Esophagus muscularis mucosa (tissue), 4 donors: ENCODE measurements around the gene CD33. TPM values are rescaled to one million over a fixed set of nuclear protein-coding genes. Genes with fewer than 3 reads are reported as not detected.

ENCODE experiments used
- DNase-seq: peaks from one replicate; pipeline ENCODE4 v3.0.0-alpha.2; 2017; ENCODE audit errors: extremely low spot score
- H3K27ac ChIP-seq, 4 donors: fragments of 200-600 bp; sonication (generic); replicated peaks in 1 of 4; 1 replicate in 3 of 4; 2 replicates in 1 of 4; pipeline ENCODE4 v1.5.1; 2016 to 2019; ENCODE audit warnings: mild to moderate bottlenecking in 1 of 4
- H3K27me3 ChIP-seq, 4 donors: fragments of 200-600 bp; sonication (generic); one replicate each; pipeline versions ENCODE4 v1.5.1 to v1.6.0; 2016 to 2019
- H3K36me3 ChIP-seq, 4 donors: fragments of 200-600 bp; sonication (generic); one replicate each; pipeline ENCODE4 v1.5.1; 2016 to 2019
- H3K4me1 ChIP-seq, 4 donors: fragments of 200-600 bp; sonication (generic); one replicate each; pipeline ENCODE4 v1.5.1; 2016 to 2019
- H3K4me3 ChIP-seq, 4 donors: fragments of 200-600 bp; sonication (generic); 1 replicate in 2 of 4; 2 replicates in 2 of 4; pipeline ENCODE4 v1.5.1; 2016 to 2019; ENCODE audit warnings: mild to moderate bottlenecking in 4 of 4, moderate library complexity in 1 of 4
- H3K9me3 ChIP-seq, 4 donors: fragments of 200-600 bp; sonication (generic); 1 replicate in 3 of 4; 2 replicates in 1 of 4; pipeline ENCODE4 v1.5.1; 2016 to 2019
- CTCF ChIP-seq, 3 experiments: fragments of 200-600 bp in 2 of 3; fragments of 450-650 bp in 1 of 3; sonication (generic) in 2 of 3; IDR thresholded peaks; one replicate each; pipeline ENCODE4 v1.5.1; 2017 to 2019; ENCODE audit warnings: antibody characterized with exemption in 3 of 3, mild to moderate bottlenecking in 2 of 3, moderate library complexity in 1 of 3
- EP300 ChIP-seq: sonication (generic); formaldehyde crosslinking; IDR thresholded peaks from one replicate; pipeline ENCODE4 v1.6.1; 2017; ENCODE audit warnings: antibody characterized with exemption
- POLR2A ChIP-seq: fragments of 450-650 bp; IDR thresholded peaks from one replicate; pipeline ENCODE4 v1.6.1; 2017; ENCODE audit warnings: antibody characterized with exemption, moderate library complexity, mild to moderate bottlenecking, low read depth
- POLR2AphosphoS5 ChIP-seq, 2 donors: sonication (generic); formaldehyde crosslinking; IDR thresholded peaks; one replicate each; pipeline ENCODE4 v1.6.1; 2017; ENCODE audit warnings: antibody characterized with exemption in 2 of 2
- WGBS: methylation state at CpG from one replicate; pipeline ENCODE4 v1.1.5; 2018; 5-methylcytosine and 5-hydroxymethylcytosine counted together
- intact Hi-C: fragments of 100-400 bp; cut with DNase I; formaldehyde crosslinking; loops from one replicate; pipeline ENCODE4 v1.15.1; 2023
- total RNA-seq, 4 donors: library from RNA; depleted of rRNA; stranded (reverse); fragments of >200 nt; gene quantifications; one replicate each; pipeline versions ENCODE4 v1.1.0 to v1.2.1, GENCODE V29; 2016

CD33 gene
- total RNA-seq, 4 donors from 2014 or later: 3.0 to 9.9 (median 5.5) TPM

DNA sequence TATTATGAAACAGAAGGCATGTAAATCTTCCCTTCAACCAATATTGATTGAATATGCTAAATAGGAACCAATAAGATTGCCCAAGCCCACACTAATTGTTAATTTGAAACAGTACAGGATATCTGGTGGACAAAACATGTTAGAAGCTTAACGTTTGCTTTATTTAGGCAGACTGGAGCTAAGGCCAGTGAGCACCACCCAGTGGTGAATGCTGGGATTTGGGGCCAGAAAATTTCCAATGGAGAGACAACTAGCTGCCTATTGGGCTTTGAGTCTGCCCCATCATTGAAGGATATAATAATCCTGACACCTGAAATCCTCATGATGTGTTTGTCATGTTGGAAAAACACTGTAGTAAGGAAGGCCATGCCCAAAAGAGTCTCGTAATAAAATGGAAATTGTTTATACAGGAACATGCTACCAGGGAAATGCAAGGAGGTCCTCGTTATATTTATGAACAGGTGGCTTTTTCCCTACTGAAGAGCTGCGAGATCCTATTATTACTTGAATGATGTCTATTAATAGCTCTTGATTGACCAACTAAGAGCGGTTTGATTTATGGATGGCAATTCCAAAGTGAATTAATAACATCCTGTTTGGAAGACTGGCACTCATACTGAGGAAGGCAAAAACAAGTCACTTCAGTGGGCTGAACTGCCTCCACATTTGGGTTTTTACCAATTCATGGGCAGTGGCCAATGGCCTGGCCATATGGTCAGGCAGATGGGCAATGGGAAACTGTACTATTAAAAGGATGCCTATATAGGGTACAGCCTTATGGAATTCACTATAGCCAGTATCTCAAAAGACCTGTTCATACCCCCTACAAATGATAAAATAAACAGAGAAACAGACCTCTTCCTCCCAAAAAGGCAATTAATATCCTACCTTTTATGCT is 34.7 kb downstream of the CD33 start:
- TF ChIP-seq CTCF (IDR thresholded peaks at IDR 0.05) (peak in 2 of 3 experiments; percentile 22 to 39), EP300 (no peak)
- H3K4me3 ChIP-seq: no peak overlapping the region
- H3K9me3 ChIP-seq: no peaks in the 10 kb centered on the region
- no peak for DNase-seq
- H3K36me3 ChIP-seq: no peaks in the 10 kb centered on the region
- 27% methylated on average over 5 of the region's 5 CpGs for WGBS
- H3K27me3 ChIP-seq: peaks cover 0 to 23% (median 0%) of the 10 kb centered on the region in 4 donors
- no peak overlapping the region for H3K27ac ChIP-seq
- no peaks in the 10 kb centered on the region for H3K4me1 ChIP-seq
- intact Hi-C loops: no loop called here

GRCh38 chr19:51263808-51264207 is 38.9 kb downstream of the CD33 start:
- intact Hi-C loops: no loop called here
- Histone ChIP-seq H3K4me3 (no peak overlapping the region), H3K27me3 (peaks cover 0 to 26% (median 0%) of the 10 kb centered on the region in 4 donors), H3K27ac (no peak overlapping the region), H3K36me3 (no peaks in the 10 kb centered on the region), H3K9me3 (no peaks in the 10 kb centered on the region), H3K4me1 (no peaks in the 10 kb centered on the region)
- 76% methylated on average over 4 of the region's 4 CpGs for WGBS
- TF ChIP-seq CTCF (IDR thresholded peaks at IDR 0.05) (no peak), POLR2A (no peak), POLR2AphosphoS5 (IDR thresholded peaks at IDR 0.05) (no peak), EP300 (no peak)
- DNase-seq: no peak

- WGBS: 66% methylated on average over 11 of the region's 26 CpGs
- TF ChIP-seq EP300 (no peak), POLR2A (no peak), POLR2AphosphoS5 (IDR thresholded peaks at IDR 0.05) (no peak), CTCF (IDR thresholded peaks at IDR 0.05) (no peak)
Measured at GRCh38 chr19:51271067-51271466, 46.2 kb downstream of the CD33 start.

DNA sequence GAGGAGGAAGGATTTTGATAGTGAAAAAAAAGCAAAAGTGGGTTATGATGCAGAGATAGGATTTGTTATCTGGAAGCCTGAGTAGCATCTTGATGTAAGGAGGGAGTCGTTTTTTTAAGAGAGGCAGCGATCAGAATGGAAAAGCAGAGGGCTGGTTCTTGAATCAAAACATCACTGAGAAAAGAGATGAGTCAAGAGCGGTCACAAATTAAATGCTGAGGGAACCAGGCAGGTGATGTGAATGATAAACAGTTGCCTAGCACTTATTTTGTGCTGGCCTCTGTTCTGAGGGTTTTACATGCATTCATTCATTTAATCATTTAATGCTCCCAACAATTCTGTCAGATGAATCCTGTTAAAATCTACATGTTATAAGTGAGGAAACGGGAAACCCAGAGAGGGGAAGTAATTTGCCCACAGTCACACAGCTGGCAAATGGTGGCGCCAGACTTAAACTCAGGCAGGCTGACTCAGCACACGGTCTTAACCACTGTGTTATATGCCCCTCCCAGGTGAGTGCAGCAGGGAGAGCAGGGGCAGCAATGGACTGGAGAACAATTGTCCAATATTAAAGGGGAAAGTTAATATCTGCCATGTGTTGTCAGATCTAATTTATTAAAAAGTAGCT is 47.4 kb downstream of the CD33 start:
- 53% methylated on average over 6 of the region's 6 CpGs for whole genome bisulfite sequencing
- H3K36me3 ChIP-seq: no peaks in the 10 kb centered on the region
- no peaks in the 10 kb centered on the region for H3K4me1 ChIP-seq
- intact Hi-C loops: no loop called here
- peaks cover 0 to 12% (median 2%) of the 10 kb centered on the region in 4 donors for H3K27me3 ChIP-seq
- H3K9me3 ChIP-seq: no peaks in the 10 kb centered on the region
- DNase-seq: no peak
- H3K4me3 ChIP-seq: no peak overlapping the region
- no peak for TF ChIP-seq POLR2A
- TF ChIP-seq POLR2AphosphoS5 (IDR thresholded peaks at IDR 0.05): no peak
- no peak for TF ChIP-seq CTCF (IDR thresholded peaks at IDR 0.05)
- TF ChIP-seq EP300: no peak
- H3K27ac ChIP-seq: no peak overlapping the region

More at GRCh38 chr19:51271067-51271466, 46.2 kb downstream of the CD33 start:
- Histone ChIP-seq H3K9me3 (no peaks in the 10 kb centered on the region), H3K4me1 (no peaks in the 10 kb centered on the region), H3K27ac (no peak overlapping the region), H3K36me3 (no peaks in the 10 kb centered on the region), H3K27me3 (peaks cover 0 to 12% (median 2%) of the 10 kb centered on the region in 4 donors), H3K4me3 (no peak overlapping the region)
- no peak for DNase-seq
- intact Hi-C loops: no loop called here
